OCI-LY3 (cell line): ENCODE data around the gene STAC2.
A peak's percentile ranks its signal among the peaks of the same experiment; 100 is the strongest.
"Not testable (repeated sequence)": the region's sequence is repeated elsewhere in the genome, so short reads cannot be mapped to it uniquely, and the experiment has no call there.

ENCODE experiments used
- H2AFZ ChIP-seq: fragments of 200-600, 300-600 bp; shearing (Covaris generic); 2 replicates; pipeline ENCODE4 v1.6.0; 2014; ENCODE audit warnings: antibody characterized with exemption, low read depth, low read length
- H3K27ac ChIP-seq: fragments of 200-600, 300-600 bp; sonication (generic); 2 replicates; pipeline ENCODE4 v1.5.1; 2014; ENCODE audit warnings: mild to moderate bottlenecking, low read length, moderate library complexity, mixed read lengths
- H3K27me3 ChIP-seq: fragments of 200-600, 300-600 bp; sonication (generic); 2 replicates; pipeline ENCODE4 v1.6.1; 2014; ENCODE audit warnings: low read depth, low read length, mixed read lengths
- H3K36me3 ChIP-seq: fragments of 200-600, 300-600 bp; sonication (generic); replicated peaks from 2 replicates; pipeline ENCODE3; 2014; ENCODE audit warnings: low read depth, low read length, mixed read lengths
- H3K4me1 ChIP-seq: fragments of 300-600, 200-600 bp; sonication (generic); 2 replicates; pipeline ENCODE4 v1.6.1; 2014; ENCODE audit warnings: low read length, mixed read lengths
- H3K4me2 ChIP-seq: fragments of 200-600, 300-600 bp; sonication (generic); 2 replicates; pipeline ENCODE4 v1.6.1; 2014; ENCODE audit warnings: low read length, mixed read lengths
- H3K4me3 ChIP-seq: fragments of 300-600, 200-600 bp; sonication (generic); 2 replicates; pipeline ENCODE4 v1.5.1; 2014; ENCODE audit warnings: antibody characterized with exemption, mild to moderate bottlenecking, low read length, moderate library complexity
- H3K79me2 ChIP-seq: fragments of 300-600, 200-600 bp; shearing (Covaris generic); 2 replicates; pipeline ENCODE4 v1.6.1; 2014; ENCODE audit warnings: mild to moderate bottlenecking, low read length, mixed read lengths
- H3K9ac ChIP-seq: fragments of 300-600, 200-600 bp; shearing (Covaris generic); 2 replicates; pipeline ENCODE4 v1.6.0; 2014; ENCODE audit warnings: mild to moderate bottlenecking, low read length, moderate library complexity
- H3K9me3 ChIP-seq: fragments of 200-600, 300-600 bp; shearing (Covaris generic); 2 replicates; pipeline ENCODE4 v1.6.1; 2014; ENCODE audit warnings: low read length, mixed read lengths; ENCODE audit not compliant: insufficient read depth
- H4K20me1 ChIP-seq: fragments of 200-600, 300-600 bp; sonication (generic); 2 replicates; pipeline ENCODE4 v1.6.1; 2016; ENCODE audit warnings: low read length, mixed read lengths; ENCODE audit not compliant: insufficient read depth
- CTCF ChIP-seq: fragments of 200-600, 300-600 bp; sonication (generic); IDR thresholded peaks from 2 replicates; pipeline ENCODE4 v1.5.1; 2014; ENCODE audit warnings: antibody characterized with exemption, low read length, low read depth
- EZH2phosphoT487 ChIP-seq: fragments of 200-600 bp; shearing (Covaris generic); IDR thresholded peaks from 2 replicates; pipeline ENCODE4 v1.6.1; 2018; ENCODE audit warnings: antibody characterized with exemption, mixed run types, low read depth

STAC2 gene

GRCh38 chr17:39170558-39170957 lies 55.2 kb downstream of the STAC2 start:
- H3K9me3 ChIP-seq, result no peaks in the 10 kb centered on the region
- no peak overlapping the region for H3K4me3 ChIP-seq
- H3K4me1 ChIP-seq, result no peaks in the 10 kb centered on the region
- no peaks in the 10 kb centered on the region for H4K20me1 ChIP-seq
- H3K36me3 ChIP-seq, result no peaks in the 10 kb centered on the region
- H2AFZ ChIP-seq, result no peak overlapping the region
- H3K79me2 ChIP-seq, result no peaks in the 10 kb centered on the region
- TF ChIP-seq EZH2phosphoT487 (no peak), CTCF (no peak)
- H3K27ac ChIP-seq, result no peak overlapping the region
- peaks cover 4% of the 10 kb centered on the region for H3K27me3 ChIP-seq
- 0 out of 2 replicates have a peak overlapping the region, but pooled peaks have one; percentile 9 for H3K4me2 ChIP-seq
- no peak overlapping the region for H3K9ac ChIP-seq

GRCh38 chr17:39170109-39170508 lies 55.6 kb downstream of the STAC2 start:
- Histone ChIP-seq H3K79me2 (no peaks in the 10 kb centered on the region), H4K20me1 (no peaks in the 10 kb centered on the region), H3K27me3 (peaks cover 4% of the 10 kb centered on the region), H3K9me3 (no peaks in the 10 kb centered on the region), H3K36me3 (no peaks in the 10 kb centered on the region), H3K4me2 (peak overlapping the region; percentile 9; the same call in 1 of the 2 replicates), H3K27ac (no peak overlapping the region), H3K4me1 (no peaks in the 10 kb centered on the region), H3K4me3 (no peak overlapping the region), H2AFZ (no peak overlapping the region), H3K9ac (no peak overlapping the region)
- TF ChIP-seq EZH2phosphoT487 (no peak), CTCF (no peak)

GRCh38 chr17:39169518-39169917 lies 56.2 kb downstream of the STAC2 start:
- TF ChIP-seq CTCF (no peak), EZH2phosphoT487 (no peak)
- Histone ChIP-seq H3K9me3 (no peaks in the 10 kb centered on the region), H3K4me3 (no peak overlapping the region), H3K9ac (no peak overlapping the region), H3K36me3 (no peaks in the 10 kb centered on the region), H3K27me3 (peaks cover 4% of the 10 kb centered on the region), H3K4me2 (no peak overlapping the region), H3K27ac (no peak overlapping the region), H3K4me1 (no peaks in the 10 kb centered on the region), H2AFZ (no peak overlapping the region), H4K20me1 (no peaks in the 10 kb centered on the region), H3K79me2 (no peaks in the 10 kb centered on the region)

GRCh38 chr17:39169101-39169500 lies 56.6 kb downstream of the STAC2 start:
- no peak overlapping the region for H3K4me2 ChIP-seq

GRCh38 chr17:39168503-39168902 lies 57.2 kb downstream of the STAC2 start:
- H3K79me2 ChIP-seq, H3K4me2 ChIP-seq, H3K4me1 ChIP-seq, H3K36me3 ChIP-seq, H3K4me3 ChIP-seq, H3K27me3 ChIP-seq, H3K27ac ChIP-seq, H3K9me3 ChIP-seq, H2AFZ ChIP-seq, H3K9ac ChIP-seq, H4K20me1 ChIP-seq: not testable (repeated sequence)

More at GRCh38 chr17:39169101-39169500, 56.6 kb downstream of the STAC2 start:
- H3K4me3 ChIP-seq, result no peak overlapping the region
- no peaks in the 10 kb centered on the region for H3K4me1 ChIP-seq
- H2AFZ ChIP-seq, result no peak overlapping the region
- TF ChIP-seq EZH2phosphoT487 (no peak), CTCF (no peak)
- H3K9me3 ChIP-seq, result no peaks in the 10 kb centered on the region
- no peaks in the 10 kb centered on the region for H4K20me1 ChIP-seq
- no peaks in the 10 kb centered on the region for H3K36me3 ChIP-seq
- H3K79me2 ChIP-seq, result no peaks in the 10 kb centered on the region
- no peak overlapping the region for H3K27ac ChIP-seq
- peaks cover 4% of the 10 kb centered on the region for H3K27me3 ChIP-seq
- no peak overlapping the region for H3K9ac ChIP-seq
